IPS-18a (cell line): ENCODE results near the gene AFG3L2.

Experiments used
- H3K27ac ChIP-seq: one replicate; pipeline ENCODE4 v1.5.1; 2013; ENCODE audit warnings: low read length
- H3K27me3 ChIP-seq: one replicate; pipeline ENCODE4 v1.6.1; 2013; ENCODE audit warnings: mild to moderate bottlenecking, low read length; ENCODE audit not compliant: control insufficient read depth, insufficient read depth
- H3K36me3 ChIP-seq: one replicate; pipeline ENCODE4 v1.6.1; 2013; ENCODE audit warnings: low read depth, low read length; ENCODE audit not compliant: control insufficient read depth
- H3K4me1 ChIP-seq: one replicate; pipeline ENCODE4 v1.6.1; 2013; ENCODE audit warnings: low read depth, low read length; ENCODE audit not compliant: control insufficient read depth
- H3K4me3 ChIP-seq: one replicate; pipeline ENCODE4 v1.5.1; 2013; ENCODE audit warnings: low read length
- H3K9ac ChIP-seq: one replicate; pipeline ENCODE4 v1.6.1; 2013; ENCODE audit warnings: mild to moderate bottlenecking, low read length, moderate library complexity
- H3K9me3 ChIP-seq: one replicate; pipeline ENCODE4 v1.6.1; 2013; ENCODE audit warnings: low read depth, low read length; ENCODE audit not compliant: control insufficient read depth

AFG3L2 gene

DNA sequence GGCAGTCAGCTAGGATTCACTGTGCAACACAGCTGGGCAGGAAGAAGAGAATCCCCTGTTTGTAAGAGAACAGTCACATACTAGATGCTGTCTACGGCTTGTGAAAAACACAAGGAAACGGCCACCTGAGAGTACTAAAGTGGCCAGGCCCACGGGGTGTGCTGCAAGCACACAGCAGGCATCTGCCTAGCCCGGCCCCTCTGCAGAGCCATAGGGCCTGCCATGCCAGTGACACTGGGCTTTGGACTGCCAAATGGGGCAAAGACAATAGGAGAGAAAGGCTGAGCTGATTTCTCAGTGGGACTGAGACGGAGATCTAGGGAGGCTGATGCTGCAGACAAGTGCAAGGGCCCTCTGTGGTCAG, 58.7 kb downstream of the AFG3L2 start:
- no peak overlapping the region for H3K27ac ChIP-seq
- H3K27me3 ChIP-seq = no peaks in the 10 kb centered on the region
- no peaks in the 10 kb centered on the region for H3K9me3 ChIP-seq
- H3K4me3 ChIP-seq = no peak overlapping the region
- peaks cover 5% of the 10 kb centered on the region for H3K4me1 ChIP-seq
- H3K36me3 ChIP-seq = peaks cover 22% of the 10 kb centered on the region
- no peak overlapping the region for H3K9ac ChIP-seq

DNA sequence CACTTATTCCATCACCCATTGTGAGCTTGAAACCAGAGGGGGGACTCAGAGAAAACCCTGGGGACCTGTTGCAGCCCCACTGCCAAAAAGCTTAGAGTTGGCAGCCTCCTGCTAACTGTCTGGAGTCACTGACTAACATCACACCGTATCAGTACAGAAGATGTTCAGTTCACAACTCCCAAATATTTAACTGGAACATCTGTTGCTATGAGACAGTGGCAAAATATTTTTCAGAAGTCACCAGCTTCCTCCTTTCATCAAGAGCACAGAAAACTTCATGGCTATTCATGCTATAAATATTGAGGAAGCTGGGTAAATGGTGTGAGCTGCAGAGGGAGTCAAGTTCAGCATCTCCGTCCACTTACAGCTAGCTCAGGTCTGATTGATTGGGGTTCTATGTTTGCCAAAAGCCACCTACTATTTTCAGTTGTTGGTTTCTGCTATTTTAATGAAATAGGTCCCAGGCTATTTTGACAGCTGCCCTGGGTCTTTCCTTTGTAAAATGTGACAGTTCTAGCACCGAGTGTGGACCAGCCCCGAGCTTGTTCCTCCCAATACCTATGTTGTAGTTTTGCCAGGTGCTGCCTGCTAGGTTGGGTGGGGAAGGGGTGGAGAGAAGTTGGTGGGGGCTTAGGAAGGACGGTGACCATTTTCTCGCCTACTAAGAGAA, 59.2 kb downstream of the AFG3L2 start:
- Histone ChIP-seq H3K27me3 (no peaks in the 10 kb centered on the region), H3K9me3 (no peaks in the 10 kb centered on the region), H3K4me3 (no peak overlapping the region), H3K9ac (no peak overlapping the region), H3K36me3 (peaks cover 22% of the 10 kb centered on the region), H3K4me1 (peaks cover 9% of the 10 kb centered on the region), H3K27ac (no peak overlapping the region)

- Histone ChIP-seq H3K36me3 (peaks cover 24% of the 10 kb centered on the region), H3K27me3 (no peaks in the 10 kb centered on the region), H3K4me3 (no peak overlapping the region), H3K9ac (no peak overlapping the region), H3K4me1 (peaks cover 9% of the 10 kb centered on the region), H3K27ac (no peak overlapping the region), H3K9me3 (no peaks in the 10 kb centered on the region)
Measured at GRCh38 chr18:12315911-12316310, 61.1 kb downstream of the AFG3L2 start.

DNA sequence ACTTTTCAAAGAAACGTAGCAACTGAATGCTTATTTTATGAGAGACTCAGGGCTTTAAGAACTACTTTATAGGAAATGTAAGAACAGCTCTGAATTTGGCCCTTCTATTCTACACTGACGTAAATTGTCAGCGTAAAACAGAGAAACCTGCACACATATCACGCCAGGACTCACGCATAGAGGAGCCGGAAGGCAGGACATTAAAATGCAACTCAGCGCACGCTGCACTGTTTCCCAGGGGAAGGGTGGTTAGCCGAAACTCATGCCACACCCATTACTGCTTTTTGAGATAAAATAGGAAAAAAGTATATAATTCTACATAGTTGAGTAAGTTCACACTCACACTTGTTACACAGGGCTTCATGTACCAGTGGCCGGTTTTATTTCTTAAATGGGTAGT, 61.5 kb downstream of the AFG3L2 start:
- Histone ChIP-seq H3K9ac (no peak overlapping the region), H3K36me3 (peaks cover 22% of the 10 kb centered on the region), H3K4me3 (no peak overlapping the region), H3K27ac (no peak overlapping the region), H3K27me3 (no peaks in the 10 kb centered on the region), H3K9me3 (no peaks in the 10 kb centered on the region), H3K4me1 (peaks cover 9% of the 10 kb centered on the region)

DNA sequence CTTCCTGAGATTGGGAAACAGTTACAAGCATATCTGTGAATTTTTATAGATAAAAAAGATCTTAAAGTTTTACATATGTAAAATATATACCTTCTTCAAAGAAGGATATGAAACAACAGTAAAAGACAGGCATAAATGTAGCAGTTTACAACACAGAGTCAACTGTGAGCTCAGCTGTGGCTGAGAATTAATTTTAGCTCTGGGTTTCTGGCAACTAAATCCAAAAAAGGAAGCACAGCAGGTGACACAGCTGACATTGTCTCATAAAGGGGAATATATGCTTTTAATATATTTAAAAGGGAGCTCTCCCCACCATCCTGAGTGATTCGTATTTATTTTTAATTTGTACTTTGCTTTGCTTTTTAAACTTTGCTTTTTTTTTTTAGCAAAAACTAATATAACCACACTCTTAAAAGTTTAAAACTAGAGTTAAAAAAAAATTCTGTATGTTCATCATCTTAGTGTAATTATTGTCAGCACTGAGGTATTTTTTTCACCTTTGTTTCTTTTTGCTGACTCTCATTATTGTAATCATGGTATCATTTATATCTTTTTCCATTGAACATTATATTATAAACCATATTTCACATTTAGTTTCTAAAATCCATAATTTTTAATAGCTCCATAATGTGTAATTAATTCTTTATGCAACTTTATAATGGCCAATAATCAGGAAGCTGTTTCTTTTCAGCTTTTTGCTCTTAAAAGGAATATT, 62.3 kb downstream of the AFG3L2 start:
- Histone ChIP-seq H3K27ac (no peak overlapping the region), H3K27me3 (peaks cover 2% of the 10 kb centered on the region), H3K9me3 (no peaks in the 10 kb centered on the region), H3K9ac (no peak overlapping the region), H3K4me1 (peaks cover 10% of the 10 kb centered on the region), H3K4me3 (no peak overlapping the region), H3K36me3 (peaks cover 22% of the 10 kb centered on the region)

DNA sequence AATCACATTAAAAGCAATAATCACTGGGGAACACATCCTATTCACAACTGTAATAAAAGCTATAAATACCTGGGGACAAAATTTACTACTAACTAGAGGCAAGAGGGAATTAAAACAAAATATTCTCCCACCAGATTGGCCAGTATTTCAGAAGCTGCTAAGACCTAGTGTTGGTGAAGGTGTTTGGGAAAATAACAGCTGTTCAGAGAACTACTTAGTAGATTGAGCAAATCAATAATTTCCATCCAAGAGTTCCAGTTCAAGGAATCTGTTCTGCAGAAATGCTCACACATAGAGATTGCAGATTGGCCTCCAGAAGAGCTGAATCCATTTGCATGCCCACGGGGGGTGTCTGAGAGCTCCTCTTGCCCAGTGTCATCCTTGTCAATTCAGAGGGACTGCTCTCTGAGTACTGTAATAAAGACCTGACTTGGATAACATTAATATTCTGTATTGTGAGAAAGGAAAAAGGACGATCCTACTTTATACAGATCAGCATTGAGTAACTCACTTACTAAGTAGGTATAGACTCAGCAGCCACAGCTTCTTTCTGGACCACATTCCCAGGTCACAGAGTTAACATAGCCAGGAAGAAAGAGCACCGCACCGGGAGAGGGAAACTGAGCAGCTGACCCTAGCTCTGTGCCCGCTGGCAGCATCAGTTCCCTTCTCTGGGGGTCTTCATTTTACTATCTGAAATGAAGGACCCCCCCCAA, 63.3 kb downstream of the AFG3L2 start:
- H3K36me3 ChIP-seq = peaks cover 22% of the 10 kb centered on the region
- no peak overlapping the region for H3K4me3 ChIP-seq
- H3K27me3 ChIP-seq = peaks cover 12% of the 10 kb centered on the region
- no peak overlapping the region for H3K9ac ChIP-seq
- no peak overlapping the region for H3K27ac ChIP-seq
- peaks cover 16% of the 10 kb centered on the region for H3K4me1 ChIP-seq
- no peaks in the 10 kb centered on the region for H3K9me3 ChIP-seq

DNA sequence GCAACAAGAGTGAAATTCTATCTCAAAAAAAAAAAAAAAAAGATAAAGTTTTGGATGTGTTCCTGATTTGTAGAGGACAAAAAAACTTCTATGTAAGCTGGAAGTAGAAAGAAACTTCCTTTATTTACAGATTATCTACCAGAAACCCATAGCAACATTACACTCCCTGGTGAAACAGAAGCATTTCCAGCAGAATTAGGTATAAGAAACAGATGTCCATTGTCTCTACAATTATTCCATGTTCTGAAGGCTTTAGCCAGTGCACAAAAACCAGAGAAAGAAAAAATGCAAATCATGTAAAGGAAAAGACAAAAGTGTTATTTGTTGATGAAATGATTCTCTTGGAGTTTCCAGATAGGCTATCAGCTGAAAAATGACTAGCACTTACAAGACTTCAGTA, 64.1 kb downstream of the AFG3L2 start:
- no peak overlapping the region for H3K9ac ChIP-seq
- H3K4me3 ChIP-seq = no peak overlapping the region
- H3K4me1 ChIP-seq = peaks cover 16% of the 10 kb centered on the region

DNA sequence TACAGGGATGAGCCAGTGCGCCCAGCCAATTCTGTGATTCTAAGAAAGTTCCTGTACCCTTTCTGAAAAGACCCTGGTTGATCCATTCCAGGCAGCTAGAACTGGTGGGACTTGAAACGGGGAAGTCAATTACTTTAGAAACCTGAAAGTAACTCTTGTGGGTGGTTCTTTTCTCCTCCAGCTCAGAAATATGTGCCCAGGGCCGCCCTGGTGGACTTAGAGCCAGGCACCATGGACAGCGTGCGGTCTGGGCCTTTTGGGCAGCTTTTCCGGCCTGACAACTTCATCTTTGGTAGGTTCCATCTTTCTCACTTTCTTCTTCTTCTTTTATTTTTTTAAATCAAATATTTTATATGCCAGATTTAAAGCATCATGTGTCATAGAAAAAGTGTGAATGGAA, 66.3 kb downstream of the AFG3L2 start:
- H3K27ac ChIP-seq = no peak overlapping the region
- peaks cover 22% of the 10 kb centered on the region for H3K36me3 ChIP-seq
- H3K9me3 ChIP-seq = no peaks in the 10 kb centered on the region
- H3K4me1 ChIP-seq = peaks cover 30% of the 10 kb centered on the region
- no peak overlapping the region for H3K9ac ChIP-seq
- H3K27me3 ChIP-seq = peaks cover 35% of the 10 kb centered on the region
- no peak overlapping the region for H3K4me3 ChIP-seq

More for the DNA sequence above, 64.1 kb downstream of the AFG3L2 start:
- H3K36me3 ChIP-seq = peaks cover 22% of the 10 kb centered on the region
- H3K27me3 ChIP-seq = peaks cover 15% of the 10 kb centered on the region
- H3K9me3 ChIP-seq = no peaks in the 10 kb centered on the region
- no peak overlapping the region for H3K27ac ChIP-seq

GRCh38 chr18:12309683-12310198, 67.3 kb downstream of the AFG3L2 start:
- Histone ChIP-seq H3K27me3 (peaks cover 43% of the 10 kb centered on the region), H3K4me3 (peak overlapping the region; percentile 86), H3K27ac (no peak overlapping the region), H3K9ac (no peak overlapping the region), H3K36me3 (peaks cover 18% of the 10 kb centered on the region), H3K9me3 (no peaks in the 10 kb centered on the region), H3K4me1 (peaks cover 31% of the 10 kb centered on the region)

GRCh38 chr18:12308386-12309100, 68.5 kb downstream of the AFG3L2 start:
- H3K27ac ChIP-seq = no peak overlapping the region
- H3K9me3 ChIP-seq = no peaks in the 10 kb centered on the region
- H3K27me3 ChIP-seq = peaks cover 49% of the 10 kb centered on the region
- H3K4me1 ChIP-seq = peaks cover 28% of the 10 kb centered on the region
- peaks cover 9% of the 10 kb centered on the region for H3K36me3 ChIP-seq
- H3K9ac ChIP-seq = peak overlapping the region; percentile 61
- H3K4me3 ChIP-seq = peak overlapping the region; percentile 86
